KOPT-K1 (cell line): ENCODE results near the gene VPS33A.
"Not testable (repeated sequence)": the region's sequence is repeated elsewhere in the genome, so short reads cannot be mapped to it uniquely, and the experiment has no call there.

Source experiments
- H3K27ac ChIP-seq: fragments of 200-600 bp; sonication (generic); 2 replicates; pipeline ENCODE4 v1.5.1; 2016; ENCODE audit warnings: antibody characterized with exemption, mild to moderate bottlenecking, low read depth, low read length; ENCODE audit not compliant: poor library complexity, severe bottlenecking
- H3K36me3 ChIP-seq: fragments of 200-600 bp; sonication (generic); 2 replicates; pipeline ENCODE4 v1.5.1; 2017; ENCODE audit warnings: antibody characterized with exemption, mild to moderate bottlenecking, low read length, moderate library complexity; ENCODE audit not compliant: insufficient read depth
- H3K9me3 ChIP-seq: fragments of 200-600 bp; sonication (generic); 2 replicates; pipeline ENCODE4 v1.5.1; 2017; ENCODE audit warnings: antibody characterized with exemption, low read length, mild to moderate bottlenecking; ENCODE audit not compliant: insufficient read depth, poor library complexity, severe bottlenecking

Gene VPS33A

DNA sequence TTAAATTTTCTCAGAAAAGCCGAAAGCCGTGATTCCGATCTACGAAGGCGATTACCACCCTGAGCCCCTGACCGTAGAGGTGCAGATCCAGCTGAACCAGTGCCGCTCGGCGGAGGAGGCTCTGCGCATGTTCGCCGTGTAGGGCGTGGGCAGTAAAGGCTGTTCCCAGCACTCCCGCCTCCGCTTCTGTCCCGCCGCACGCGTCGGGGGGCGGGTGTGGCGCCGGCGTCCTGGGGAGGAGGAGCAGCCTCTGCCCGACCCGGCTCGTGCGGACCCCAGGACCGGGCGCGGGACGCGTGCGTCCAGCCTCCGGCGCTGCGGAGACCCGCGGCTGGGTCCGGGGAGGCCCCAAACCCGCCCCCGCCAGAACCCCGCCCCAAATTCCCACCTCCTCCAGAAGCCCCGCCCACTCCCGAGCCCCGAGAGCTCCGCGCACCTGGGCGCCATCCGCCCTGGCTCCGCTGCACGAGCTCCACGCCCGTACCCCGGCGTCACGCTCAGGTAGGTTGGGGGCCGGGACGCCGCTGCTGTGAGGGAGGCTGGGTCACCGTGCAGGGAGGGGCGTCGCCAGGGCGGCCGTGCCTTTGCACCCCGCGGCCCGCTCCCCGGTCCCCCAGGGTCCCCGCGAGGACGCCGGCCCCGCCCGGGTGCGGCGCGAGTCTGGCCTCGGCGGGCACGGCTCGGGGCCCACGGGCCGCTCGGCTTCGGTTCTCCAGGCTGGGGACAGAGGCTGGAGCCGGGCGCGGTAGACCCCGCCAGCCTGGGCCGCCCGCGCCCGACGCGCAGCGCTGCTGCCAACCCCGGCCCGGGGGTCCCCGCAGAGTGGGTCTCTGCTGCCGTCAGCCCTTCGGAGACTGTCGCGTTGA is 62.8 kb downstream of the VPS33A start, which contains the start of gene B3GNT4:
B3GNT4 (plus strand) TSS at position 409 of the 866 bp plus-strand sequence. CDS start 910 bp downstream, outside the sequence.
- peaks cover 30% of the 10 kb centered on the region for H3K36me3 ChIP-seq
- H3K9me3 ChIP-seq, result no peaks in the 10 kb centered on the region
- H3K27ac ChIP-seq, result no peak within 1 kb of the TSS

DNA sequence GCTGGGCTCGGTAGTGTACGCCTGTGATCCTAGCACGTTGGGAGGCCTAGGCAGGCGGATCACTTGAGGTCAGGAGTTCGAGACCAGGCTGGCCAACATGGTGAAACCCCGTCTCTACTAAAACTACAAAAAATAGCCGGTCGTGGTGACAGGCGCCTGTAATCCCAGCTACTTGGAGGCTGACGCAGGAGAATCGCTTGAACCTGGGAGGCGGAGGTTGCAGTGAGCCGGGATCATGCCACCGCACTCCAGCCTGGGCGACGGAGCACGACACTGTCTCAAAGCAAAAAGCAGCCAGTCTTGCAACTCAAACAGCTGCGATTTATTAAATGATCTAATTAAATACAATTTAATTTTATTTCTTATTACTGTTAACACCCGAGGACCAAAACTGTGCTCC is 63.5 kb downstream of the VPS33A start:
- H3K27ac ChIP-seq, H3K9me3 ChIP-seq: not testable (repeated sequence)
- H3K36me3 ChIP-seq, result peaks cover 22% of the 10 kb centered on the region

DNA sequence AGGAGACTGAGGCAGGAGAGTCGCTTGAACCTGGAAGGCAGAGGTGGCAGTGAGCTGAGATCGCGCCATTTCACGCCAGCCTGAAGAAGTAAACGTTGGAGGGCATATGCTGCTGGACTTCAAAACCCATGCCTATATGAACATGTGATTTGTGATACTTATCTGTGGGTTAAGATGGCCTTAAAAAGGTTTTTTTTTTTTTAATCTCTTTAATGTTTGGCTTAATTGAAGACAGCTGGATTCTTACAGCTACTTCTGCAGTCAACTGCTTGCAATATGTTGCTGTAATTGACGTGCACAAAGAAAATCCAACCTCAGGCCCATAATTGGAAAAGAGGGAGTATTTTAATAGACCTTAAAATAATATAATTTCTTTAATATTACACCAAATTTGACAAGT is 64.3 kb downstream of the VPS33A start:
- Histone ChIP-seq H3K27ac (no peak overlapping the region), H3K9me3 (no peaks in the 10 kb centered on the region), H3K36me3 (peaks cover 14% of the 10 kb centered on the region; the same call in 1 of the 2 replicates)

DNA sequence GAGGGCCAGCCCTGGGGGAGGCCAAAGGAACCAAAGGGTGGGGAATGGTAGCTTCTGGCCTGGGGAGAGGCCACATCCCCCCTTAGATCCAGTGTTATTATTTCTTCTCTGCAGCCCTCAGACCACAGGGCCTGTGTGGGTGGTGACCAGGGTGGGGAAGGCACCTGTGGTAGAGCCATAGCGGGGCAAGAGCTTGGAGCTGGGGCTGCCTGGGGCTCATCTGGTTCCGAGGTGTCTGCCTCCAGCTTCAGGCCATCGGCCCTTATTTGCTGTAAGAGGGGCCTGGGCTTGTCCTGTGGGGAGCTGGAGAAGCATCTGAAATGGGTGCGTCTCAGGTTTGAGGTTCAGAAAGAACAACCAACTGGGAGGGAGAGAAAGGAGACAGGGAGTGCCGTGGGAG is 64.9 kb downstream of the VPS33A start:
- H3K27ac ChIP-seq, result no peak overlapping the region
- peaks cover 8% of the 10 kb centered on the region; the same call in 1 of the 2 replicates for H3K36me3 ChIP-seq
- no peaks in the 10 kb centered on the region for H3K9me3 ChIP-seq

DNA sequence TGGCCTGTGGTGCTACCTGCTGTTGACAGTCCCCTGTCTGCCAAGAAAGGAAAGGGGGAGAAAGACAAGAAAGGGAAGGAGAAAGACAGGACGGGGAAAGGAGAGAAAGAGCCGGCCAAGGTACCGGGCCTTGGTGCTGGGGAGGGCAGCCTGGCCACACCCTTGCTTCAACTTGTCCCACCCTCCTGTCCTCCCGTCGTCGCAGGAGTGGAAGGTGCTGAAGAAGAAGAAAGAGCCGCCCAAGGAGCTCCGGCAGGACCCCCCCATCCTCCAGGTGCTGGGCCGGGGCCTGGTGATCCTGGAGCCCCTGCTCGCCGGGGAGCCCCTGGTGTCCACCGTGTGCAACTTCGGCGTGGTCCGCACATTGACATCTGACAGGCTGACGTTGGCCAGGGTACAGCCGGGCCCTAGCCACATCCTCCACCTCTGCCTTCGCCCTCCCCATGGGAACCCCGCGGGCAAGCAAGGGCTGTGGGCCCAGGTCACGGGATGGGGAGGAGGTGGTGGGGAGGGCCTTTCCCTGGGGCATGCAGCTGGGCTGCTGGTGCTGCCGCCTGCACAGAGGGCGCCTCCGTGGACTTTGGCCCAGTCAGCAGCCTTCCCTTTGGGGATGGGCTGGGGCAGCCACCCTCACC is 65.6 kb downstream of the VPS33A start:
- Histone ChIP-seq H3K36me3 (peaks cover under 1% of the 10 kb centered on the region; the same call in 1 of the 2 replicates), H3K27ac (no peak overlapping the region), H3K9me3 (peaks cover 4% of the 10 kb centered on the region)

DNA sequence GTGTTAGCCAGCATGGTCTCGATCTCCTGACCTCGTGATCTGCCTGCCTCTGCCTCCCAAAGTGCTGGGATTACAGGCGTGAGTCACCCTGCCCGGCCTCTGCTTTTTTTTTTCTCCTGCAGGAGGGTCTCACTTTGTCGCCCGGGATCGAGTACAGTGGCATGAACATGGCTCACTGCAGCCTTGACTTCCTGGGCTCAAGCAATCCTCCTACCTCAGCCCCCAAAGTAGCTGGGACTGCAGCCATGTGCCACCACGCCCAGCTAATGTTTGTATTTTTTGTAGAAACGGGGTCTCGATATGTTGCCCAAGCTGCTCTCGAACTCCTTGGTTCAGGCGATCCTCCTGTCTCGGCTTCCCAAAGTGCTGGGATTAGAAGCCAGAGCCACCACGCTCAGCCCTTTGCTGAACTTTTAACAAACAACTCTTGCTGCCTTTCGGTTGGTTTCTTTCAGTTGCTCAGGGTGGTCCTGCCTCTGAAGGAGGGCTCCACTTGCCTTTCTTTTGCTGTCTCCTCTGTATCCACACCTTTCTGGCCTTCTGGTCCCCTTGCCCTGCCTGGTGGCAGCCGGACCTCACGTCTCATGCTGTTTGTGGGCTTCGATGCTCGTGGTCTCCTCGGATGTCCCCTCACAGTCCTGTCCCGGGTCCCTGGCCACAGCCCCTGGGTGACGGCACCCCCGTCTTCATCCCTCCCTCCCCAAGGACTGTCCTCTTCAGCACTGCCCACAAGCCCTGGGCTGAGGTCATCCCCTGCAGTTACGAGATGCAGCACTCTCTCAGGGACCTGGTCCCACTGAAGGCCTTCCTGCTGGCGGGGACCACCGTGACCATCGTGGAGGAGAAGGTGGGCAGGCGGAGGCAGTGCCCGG is 66.6 kb downstream of the VPS33A start:
- Histone ChIP-seq H3K36me3 (no peaks in the 10 kb centered on the region), H3K27ac (no peak overlapping the region), H3K9me3 (peaks cover 13% of the 10 kb centered on the region)

DNA sequence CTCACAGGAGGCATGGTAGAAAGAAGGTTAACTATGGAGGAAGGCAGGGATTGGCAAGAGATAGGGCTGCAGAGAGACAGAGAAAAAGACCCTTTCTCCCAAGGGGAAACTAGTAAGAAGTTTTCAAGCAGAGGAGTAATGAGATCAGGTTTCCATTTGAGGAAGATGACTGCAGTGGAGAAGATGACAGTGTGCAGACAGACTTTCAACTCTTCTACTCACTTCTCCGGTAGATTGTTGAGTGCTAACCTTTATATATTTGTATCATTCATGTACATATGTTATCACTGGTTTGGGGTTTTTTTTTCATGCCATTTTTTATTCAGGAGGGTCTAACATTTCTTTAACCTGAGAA is 68.7 kb downstream of the VPS33A start:
- H3K9me3 ChIP-seq, result peaks cover 15% of the 10 kb centered on the region
- no peak overlapping the region for H3K27ac ChIP-seq
- H3K36me3 ChIP-seq, result no peaks in the 10 kb centered on the region

DNA sequence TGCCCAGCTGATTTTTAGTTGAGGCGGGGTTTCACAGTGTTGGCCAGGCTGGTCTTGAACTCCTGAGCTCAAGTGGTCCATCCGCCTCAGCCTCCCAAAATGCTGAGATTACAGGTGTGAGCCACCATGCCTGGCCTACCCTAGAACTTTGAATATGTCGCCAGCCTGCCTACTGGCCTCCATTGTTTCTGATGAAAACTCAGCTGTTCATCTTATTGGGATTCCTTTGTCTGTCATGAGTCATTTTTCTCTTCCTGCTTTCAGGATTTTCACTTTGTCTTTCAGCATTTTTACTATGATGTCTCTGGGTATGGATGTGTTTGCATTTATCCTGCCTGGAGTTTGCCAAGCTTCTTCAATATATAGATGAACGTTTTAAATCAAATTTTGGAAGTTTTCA is 70.9 kb downstream of the VPS33A start:
- Histone ChIP-seq H3K9me3 (peaks cover 15% of the 10 kb centered on the region), H3K27ac (no peak overlapping the region), H3K36me3 (no peaks in the 10 kb centered on the region)

DNA sequence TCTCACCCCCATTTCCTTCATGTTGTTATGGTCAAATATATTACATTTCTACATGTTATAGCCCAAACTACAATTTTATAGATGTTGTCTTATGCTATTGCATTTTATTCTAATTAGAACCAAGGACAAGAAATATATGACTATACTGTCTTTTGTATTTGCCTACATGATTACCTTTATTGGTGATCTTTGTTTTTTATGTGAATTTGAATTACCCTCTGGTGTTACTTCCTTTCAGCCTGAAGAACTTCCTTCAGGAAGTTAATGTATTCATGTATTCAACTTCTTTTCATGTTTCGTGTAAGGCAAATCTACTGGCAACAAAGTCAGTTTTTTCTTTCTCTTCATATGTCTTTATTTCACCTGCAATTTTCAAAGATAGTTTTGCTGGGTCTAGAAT is 71.5 kb downstream of the VPS33A start:
- Histone ChIP-seq H3K36me3 (no peaks in the 10 kb centered on the region), H3K27ac (no peak overlapping the region), H3K9me3 (peaks cover 15% of the 10 kb centered on the region)

DNA sequence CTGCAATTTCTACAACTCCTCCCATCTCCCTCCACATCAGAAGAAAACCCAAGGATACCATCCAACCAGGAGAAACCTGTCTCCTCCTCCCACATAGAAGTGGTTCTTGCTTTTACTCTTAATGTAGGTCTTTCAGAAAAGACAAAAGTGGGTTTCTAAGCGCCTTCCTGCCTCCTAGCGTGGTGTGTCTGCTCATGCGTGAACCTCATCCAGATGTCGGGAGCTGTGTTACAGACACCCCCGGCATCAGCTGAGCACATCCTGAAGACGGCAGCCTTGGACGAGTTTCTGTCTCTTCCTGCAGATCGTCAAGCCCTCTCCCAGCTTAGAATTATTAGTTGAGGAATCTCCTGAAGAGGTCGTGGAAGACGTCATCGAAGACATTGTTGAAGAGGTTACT is 73.9 kb downstream of the VPS33A start:
- no peaks in the 10 kb centered on the region for H3K36me3 ChIP-seq
- peaks cover 15% of the 10 kb centered on the region for H3K9me3 ChIP-seq
- H3K27ac ChIP-seq, result no peak overlapping the region

DNA sequence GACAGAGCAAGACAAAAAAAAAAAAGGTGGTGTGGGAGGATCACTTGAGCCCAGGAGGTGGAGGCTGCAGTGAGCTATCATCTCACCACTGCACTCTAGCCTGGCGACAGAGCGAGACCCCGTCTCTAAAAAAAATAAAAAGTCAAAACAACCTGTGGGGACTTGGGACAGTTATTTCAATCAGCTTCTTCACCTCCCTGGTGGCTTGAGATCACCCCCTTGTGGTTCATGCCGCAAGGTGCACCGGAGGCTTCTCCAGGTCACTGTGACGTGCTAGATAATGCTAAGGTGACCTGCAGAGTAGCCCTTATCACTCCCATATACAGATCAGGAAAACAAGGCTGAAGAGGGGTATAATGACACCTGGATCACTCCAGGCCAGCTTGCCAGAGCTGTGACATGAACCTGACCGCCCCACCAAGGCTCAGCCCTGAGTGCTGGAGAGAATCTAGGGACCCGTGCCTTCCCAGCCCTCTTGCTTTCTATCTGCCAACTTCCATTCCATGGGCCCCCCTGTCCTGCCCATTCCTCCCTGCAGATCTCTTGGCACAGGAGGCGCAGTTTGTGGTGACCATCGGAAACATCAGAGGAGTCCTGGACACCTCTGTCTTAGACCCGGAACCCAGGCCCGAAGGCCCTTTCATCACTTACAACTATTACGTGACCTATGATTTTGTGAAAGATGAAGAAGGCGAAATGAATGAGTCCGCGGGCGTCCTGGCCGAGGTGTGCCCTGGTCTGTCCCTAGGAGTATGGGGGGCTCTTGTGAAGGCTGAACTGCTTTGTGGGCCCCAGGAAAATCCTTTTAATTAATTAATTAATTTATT is 75.2 kb downstream of the VPS33A start:
- H3K27ac ChIP-seq, result no peak overlapping the region
- peaks cover 15% of the 10 kb centered on the region for H3K9me3 ChIP-seq
- no peaks in the 10 kb centered on the region for H3K36me3 ChIP-seq

DNA sequence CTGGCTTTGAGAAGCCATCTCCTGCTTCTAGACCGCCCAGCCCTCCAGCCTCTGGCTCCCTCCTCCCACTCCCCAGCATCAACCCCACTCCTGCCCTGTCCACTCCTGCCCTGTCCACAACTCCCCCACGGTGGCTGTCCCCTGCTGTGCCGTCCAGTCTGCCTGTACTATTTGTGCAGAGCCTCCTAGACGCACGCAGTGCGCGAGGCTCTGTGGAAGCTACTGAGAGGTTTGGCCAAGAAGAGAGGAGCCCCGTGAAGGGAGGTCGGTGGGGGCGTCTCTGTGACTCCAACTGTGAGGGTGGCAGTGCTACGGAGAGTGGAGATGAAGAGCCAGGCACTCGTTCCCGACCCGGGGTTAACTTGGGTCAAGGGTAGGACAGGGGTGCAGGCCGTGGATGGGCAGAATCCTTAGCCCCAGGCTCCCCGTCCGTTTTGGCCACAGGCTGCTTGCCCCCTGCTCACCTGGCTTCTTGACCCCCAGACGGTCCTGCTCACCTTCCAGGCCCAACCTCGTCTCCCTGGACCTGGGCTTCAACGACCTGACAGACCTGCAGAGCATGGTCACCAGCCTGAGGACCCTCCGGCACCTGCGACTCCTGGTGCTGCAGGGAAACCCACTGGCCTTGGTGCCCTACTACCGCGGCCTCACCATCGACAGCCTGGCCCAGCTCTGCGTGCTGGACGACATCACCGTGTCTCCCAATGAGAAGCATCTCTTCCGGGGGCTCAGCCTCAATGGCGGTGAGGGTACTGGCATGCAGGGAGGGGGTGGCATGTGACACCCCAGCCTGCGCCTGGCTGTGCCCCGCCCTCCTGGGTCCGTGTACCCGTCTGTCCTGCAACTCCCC is 76.4 kb downstream of the VPS33A start:
- no peaks in the 10 kb centered on the region for H3K36me3 ChIP-seq
- no peak overlapping the region for H3K27ac ChIP-seq

DNA sequence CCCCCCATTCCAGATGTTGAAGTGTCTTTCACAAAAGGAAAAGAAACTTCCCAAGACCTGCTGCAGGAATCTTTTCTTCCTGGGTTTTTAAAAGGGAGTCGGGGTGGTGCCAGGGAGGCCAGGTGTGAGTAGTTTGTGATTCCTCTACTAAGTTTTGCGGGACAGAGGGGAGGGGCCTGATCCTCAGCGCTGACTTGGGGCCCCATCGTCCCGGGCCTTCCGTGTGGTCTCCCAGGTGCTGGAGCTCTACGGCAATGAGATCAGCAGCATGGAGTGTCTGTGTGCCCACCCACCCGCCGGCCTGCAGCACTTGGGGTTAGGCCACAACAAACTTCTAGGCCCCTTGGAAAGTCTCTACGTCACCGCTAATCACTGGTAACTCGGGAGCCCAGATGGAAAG is 78.8 kb downstream of the VPS33A start:
- no peak overlapping the region for H3K27ac ChIP-seq
- no peaks in the 10 kb centered on the region for H3K36me3 ChIP-seq
- no peaks in the 10 kb centered on the region for H3K9me3 ChIP-seq

More for the DNA sequence above, 76.4 kb downstream of the VPS33A start:
- H3K9me3 ChIP-seq, result peaks cover 3% of the 10 kb centered on the region
